Rectal smooth muscle tissue (tissue), 1 donor: Measurements from ENCODE around the gene RAD50.
"Not testable (repeated sequence)": the region's sequence is repeated elsewhere in the genome, so short reads cannot be mapped to it uniquely, and the experiment has no call there.

Experiments used
- H3K27ac ChIP-seq: one replicate; pipeline ENCODE4 v1.7.0; 2013; ENCODE audit warnings: low read depth, low read length, inconsistent platforms
- H3K27me3 ChIP-seq: one replicate; pipeline ENCODE4 v1.7.0; 2013; ENCODE audit warnings: low read length; ENCODE audit not compliant: control insufficient read depth, insufficient read depth
- H3K36me3 ChIP-seq: one replicate; pipeline ENCODE4 v1.7.0; 2013; ENCODE audit warnings: low read length; ENCODE audit not compliant: control insufficient read depth, insufficient read depth
- H3K4me1 ChIP-seq: one replicate; pipeline ENCODE4 v1.7.0; 2013; ENCODE audit warnings: low read length; ENCODE audit not compliant: control insufficient read depth, insufficient read depth
- H3K4me3 ChIP-seq: one replicate; pipeline ENCODE4 v1.7.0; 2013; ENCODE audit warnings: low read length
- H3K9ac ChIP-seq: one replicate; pipeline ENCODE4 v1.7.0; 2013; ENCODE audit warnings: low read length

Gene RAD50

DNA sequence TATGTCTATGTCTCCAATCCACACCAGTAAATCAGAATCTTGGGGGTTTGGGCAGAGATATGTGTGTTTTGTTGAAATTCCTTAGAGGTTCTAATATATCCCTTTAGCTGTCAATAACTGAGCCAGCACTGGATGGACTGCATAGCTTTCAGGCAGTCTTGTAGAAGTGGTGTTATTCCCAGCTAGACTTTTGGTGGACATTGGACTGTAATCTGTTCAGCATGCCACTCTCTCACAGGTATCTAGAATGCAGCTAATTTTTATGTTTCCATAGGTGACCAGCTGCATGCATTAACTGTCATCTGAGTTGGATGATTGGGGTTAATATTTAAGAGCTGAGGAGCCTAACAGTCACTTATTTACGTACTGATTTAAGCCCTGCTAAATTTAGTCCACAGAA lies 56.1 kb downstream of the RAD50 start:
- Histone ChIP-seq H3K9ac (no peak overlapping the region), H3K27ac (no peak overlapping the region), H3K27me3 (no peaks in the 10 kb centered on the region), H3K4me3 (no peak overlapping the region), H3K4me1 (no peaks in the 10 kb centered on the region), H3K36me3 (peaks cover 12% of the 10 kb centered on the region)

DNA sequence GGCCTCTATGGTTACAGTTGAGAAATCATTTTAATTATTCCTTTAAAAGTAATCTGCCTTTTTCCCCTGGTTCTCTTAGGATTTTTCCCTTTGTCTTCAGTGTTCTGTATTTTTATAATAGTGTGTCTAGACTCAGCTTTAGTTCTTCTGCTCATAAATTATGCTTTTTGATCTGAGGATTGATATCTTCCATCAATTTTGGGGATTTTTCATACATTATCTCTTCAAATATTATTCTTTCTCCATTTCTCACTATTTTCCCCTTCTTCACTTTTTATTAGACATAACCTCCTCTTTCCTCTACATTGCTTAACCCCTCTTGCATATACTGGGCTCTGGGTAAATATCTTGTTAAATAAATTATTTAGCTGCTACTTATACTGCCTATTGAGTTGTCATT lies 64.9 kb downstream of the RAD50 start:
- Histone ChIP-seq H3K9ac (no peak overlapping the region), H3K27me3 (no peaks in the 10 kb centered on the region), H3K27ac (no peak overlapping the region), H3K4me3 (no peak overlapping the region), H3K4me1 (no peaks in the 10 kb centered on the region), H3K36me3 (peaks cover 2% of the 10 kb centered on the region)

DNA sequence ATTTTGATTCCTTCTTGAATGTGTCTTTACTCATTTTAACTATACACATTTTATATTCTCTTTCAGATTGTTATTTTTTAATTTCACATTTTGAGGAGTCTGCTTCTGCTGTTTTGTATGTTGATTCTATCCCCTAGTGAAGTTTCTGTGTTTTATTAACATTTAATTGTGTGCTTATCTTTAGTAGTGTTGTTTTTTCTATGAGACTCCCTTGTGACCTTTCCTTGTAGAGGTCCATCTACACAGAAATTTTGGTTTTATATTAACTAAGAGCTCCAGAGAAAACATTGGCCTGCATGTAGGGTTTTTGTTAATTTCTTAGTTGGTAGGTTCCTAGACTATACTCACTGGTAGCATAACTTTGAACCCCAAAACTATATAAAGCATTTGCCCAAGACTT lies 65.8 kb downstream of the RAD50 start:
- no peaks in the 10 kb centered on the region for H3K27me3 ChIP-seq
- no peaks in the 10 kb centered on the region for H3K4me1 ChIP-seq
- no peak overlapping the region for H3K9ac ChIP-seq
- peaks cover 2% of the 10 kb centered on the region for H3K36me3 ChIP-seq
- H3K27ac ChIP-seq: no peak overlapping the region
- no peak overlapping the region for H3K4me3 ChIP-seq

DNA sequence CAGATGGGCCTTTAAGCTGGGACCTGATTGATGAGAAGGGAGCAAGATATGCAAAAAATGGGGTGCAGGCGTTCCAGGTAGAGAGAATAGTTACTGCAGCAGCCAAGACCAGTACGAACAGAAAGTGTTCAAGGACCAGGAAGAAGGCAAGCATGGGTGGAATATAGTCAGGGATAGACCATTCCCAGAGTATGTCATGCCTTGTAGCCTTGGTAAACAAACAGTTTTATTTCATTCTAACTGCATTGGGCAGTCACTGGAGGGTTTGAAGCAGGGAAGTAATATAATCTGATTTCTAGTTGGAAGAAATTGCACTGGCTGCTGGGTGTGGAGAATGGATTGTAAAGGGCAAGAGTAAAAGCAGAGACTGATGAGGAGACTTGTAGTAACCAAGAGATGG lies 70.7 kb downstream of the RAD50 start:
- H3K4me3 ChIP-seq: no peak overlapping the region
- H3K9ac ChIP-seq: no peak overlapping the region
- H3K36me3 ChIP-seq: peaks cover 5% of the 10 kb centered on the region

DNA sequence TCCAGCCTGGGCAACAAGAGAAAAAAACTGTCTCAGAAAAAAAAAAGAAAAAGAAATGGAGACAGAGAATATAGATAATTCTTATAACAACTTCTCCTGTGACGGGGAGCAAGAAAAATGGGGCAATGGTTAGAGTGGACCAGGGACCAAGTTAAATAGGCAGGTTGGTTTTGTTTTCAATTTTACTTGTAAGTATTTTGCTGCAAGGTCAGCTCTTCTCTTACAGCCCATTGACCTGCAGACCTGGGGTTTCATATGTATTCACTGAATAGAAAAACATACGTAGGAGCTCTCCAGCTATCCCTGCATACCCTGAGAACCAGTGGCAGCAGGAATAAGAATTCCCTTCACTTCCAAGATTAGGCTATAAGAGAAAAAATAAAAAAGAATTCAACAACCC lies 72.0 kb downstream of the RAD50 start:
- Histone ChIP-seq H3K4me3 (no peak overlapping the region), H3K27ac (no peak overlapping the region), H3K4me1 (no peaks in the 10 kb centered on the region), H3K36me3 (peaks cover 5% of the 10 kb centered on the region), H3K27me3 (no peaks in the 10 kb centered on the region), H3K9ac (no peak overlapping the region)

More for the DNA sequence above, 70.7 kb downstream of the RAD50 start:
- H3K27me3 ChIP-seq: no peaks in the 10 kb centered on the region
- no peak overlapping the region for H3K27ac ChIP-seq
- no peaks in the 10 kb centered on the region for H3K4me1 ChIP-seq

DNA sequence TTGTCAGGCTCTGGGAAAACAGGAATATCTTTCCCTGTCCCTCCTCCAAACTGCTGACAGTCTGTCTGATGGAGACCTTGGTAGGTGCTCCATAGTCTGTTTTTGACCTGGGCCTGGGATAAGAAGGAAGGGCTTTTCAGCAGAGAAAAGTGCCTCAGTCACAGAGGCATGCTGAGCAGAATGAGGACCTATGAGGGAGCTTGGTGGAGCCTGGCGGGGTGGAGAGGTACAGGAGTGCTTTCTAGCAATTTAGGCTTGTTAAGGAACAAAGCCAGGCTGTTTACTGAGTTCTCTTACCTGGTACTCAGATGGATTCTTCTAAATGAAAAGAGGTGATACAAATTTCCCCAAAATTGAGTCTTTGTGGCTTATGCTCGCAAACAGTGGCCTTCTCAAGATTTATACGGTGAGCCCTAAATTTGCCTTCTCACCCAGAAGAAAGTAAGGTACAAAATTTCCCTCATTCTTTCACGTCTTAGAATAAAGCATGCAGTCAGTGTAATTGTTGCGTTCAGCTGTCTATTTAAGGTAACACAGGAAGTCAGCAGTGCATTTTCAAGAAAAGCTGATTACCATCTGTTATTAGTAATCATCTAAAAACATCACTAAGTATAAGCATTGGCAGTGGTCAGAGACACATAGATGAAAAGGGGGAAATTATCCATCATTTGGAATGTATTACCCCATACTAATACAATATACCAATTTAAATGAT lies 72.6 kb downstream of the RAD50 start:
- Histone ChIP-seq H3K27me3 (no peaks in the 10 kb centered on the region), H3K36me3 (peaks cover 5% of the 10 kb centered on the region), H3K9ac (no peak overlapping the region), H3K4me3 (no peak overlapping the region), H3K4me1 (no peaks in the 10 kb centered on the region), H3K27ac (no peak overlapping the region)

DNA sequence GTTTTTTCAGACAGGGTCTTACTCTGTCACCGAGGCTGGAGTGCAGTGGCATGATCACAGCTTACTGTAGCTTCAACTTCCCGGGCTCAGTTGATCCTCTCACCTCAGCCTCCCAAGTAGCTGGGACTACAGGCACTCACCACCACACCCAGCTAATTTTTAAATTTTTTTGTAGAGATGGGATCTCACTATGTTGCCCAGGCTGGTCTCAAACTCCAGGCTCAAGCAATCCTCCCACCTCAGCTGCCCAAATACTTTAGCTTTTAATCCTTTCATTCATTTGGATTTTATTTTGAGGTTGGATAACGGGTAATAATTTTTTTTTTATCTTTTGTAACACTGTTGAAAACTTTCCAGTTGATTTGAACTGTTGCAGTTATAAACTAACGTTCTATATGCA lies 76.8 kb downstream of the RAD50 start:
- H3K27ac ChIP-seq, H3K4me3 ChIP-seq, H3K9ac ChIP-seq, H3K4me1 ChIP-seq, H3K27me3 ChIP-seq: not testable (repeated sequence)
- peaks cover 18% of the 10 kb centered on the region for H3K36me3 ChIP-seq

DNA sequence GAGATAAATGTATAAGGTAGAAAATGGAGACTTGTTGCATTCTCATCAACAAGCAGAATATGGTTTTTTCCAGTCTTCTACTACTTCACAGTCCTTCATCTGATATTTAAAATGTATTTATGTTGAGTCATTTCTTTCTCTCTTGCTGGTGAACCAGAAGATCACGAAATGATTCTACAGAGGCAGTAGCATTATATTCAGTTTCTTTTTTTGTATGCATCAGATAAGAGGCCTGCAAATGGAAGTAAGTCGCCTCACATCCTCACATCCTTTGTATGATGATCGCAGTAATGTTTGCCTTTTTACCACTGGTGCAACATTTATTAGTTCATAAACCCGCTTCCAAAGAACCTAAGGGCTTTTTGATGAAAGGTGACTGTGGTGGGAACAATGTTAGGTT lies 79.1 kb downstream of the RAD50 start:
- H3K4me1 ChIP-seq: no peaks in the 10 kb centered on the region

DNA sequence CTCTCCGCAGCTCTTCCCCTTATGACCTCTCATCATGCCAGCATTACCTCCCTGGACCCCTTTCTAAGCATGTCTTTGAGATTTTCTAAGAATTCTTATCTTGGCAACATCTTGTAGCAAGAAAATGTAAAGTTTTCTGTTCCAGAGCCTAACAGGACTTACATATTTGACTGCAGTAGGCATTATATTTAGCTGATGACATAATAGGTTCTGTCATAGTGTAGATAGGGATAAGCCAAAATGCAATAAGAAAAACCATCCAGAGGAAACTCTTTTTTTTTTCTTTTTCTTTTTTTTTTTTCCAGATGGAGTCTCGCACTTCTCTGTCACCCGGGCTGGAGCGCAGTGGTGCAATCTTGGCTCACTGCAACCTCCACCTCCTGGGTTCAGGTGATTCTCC lies 80.5 kb downstream of the RAD50 start:
- Histone ChIP-seq H3K27me3 (no peaks in the 10 kb centered on the region), H3K4me1 (no peaks in the 10 kb centered on the region), H3K27ac (no peak overlapping the region), H3K9ac (no peak overlapping the region), H3K4me3 (no peak overlapping the region), H3K36me3 (peaks cover 22% of the 10 kb centered on the region)

More for the DNA sequence above, 79.1 kb downstream of the RAD50 start:
- Histone ChIP-seq H3K27me3 (no peaks in the 10 kb centered on the region), H3K27ac (no peak overlapping the region), H3K36me3 (peaks cover 22% of the 10 kb centered on the region), H3K9ac (no peak overlapping the region), H3K4me3 (no peak overlapping the region)

DNA sequence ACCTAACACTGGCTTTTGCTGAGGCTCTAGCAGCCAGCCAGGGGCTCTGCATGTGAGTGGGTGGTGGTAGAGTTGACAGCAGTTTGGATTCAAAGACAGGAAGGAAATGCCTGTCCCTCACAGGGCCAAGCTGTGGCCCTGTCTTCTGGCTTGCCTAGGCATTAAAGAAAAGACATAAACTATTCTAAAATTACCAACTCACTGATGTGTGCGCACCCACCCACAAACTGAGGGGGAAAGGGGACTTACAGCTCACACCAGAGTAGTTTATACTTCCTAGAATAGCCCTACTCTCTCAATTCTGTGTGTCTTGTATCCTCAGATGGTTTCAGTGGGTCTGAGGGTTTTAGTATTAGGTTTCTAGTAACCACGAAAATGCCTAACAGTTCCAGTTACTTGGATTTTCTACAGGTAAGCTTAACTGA lies 82.9 kb downstream of the RAD50 start:
- peaks cover 22% of the 10 kb centered on the region for H3K36me3 ChIP-seq

DNA sequence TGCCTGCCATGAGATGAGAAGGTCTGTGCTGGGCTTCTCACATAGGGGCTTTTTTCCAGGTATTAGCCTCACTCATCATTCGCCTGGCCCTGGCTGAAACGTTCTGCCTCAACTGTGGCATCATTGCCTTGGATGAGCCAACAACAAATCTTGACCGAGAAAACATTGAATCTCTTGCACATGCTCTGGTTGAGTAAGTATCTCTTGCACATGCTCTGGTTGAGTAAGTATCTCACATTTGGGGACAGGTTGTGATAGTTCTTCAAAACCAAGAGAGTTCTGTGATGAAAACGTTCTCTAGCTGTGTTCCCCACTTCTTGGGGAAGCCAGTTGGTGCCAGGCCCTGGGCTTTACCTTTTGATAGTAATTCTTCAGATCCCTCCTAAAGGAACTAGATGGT lies 83.8 kb downstream of the RAD50 start:
- H3K27me3 ChIP-seq: no peaks in the 10 kb centered on the region
- H3K36me3 ChIP-seq: peaks cover 22% of the 10 kb centered on the region
- no peak overlapping the region for H3K9ac ChIP-seq
- no peak overlapping the region for H3K27ac ChIP-seq
- no peaks in the 10 kb centered on the region for H3K4me1 ChIP-seq
- H3K4me3 ChIP-seq: no peak overlapping the region

More for the DNA sequence above, 82.9 kb downstream of the RAD50 start:
- Histone ChIP-seq H3K4me3 (no peak overlapping the region), H3K27ac (no peak overlapping the region), H3K27me3 (no peaks in the 10 kb centered on the region), H3K9ac (no peak overlapping the region), H3K4me1 (no peaks in the 10 kb centered on the region)

DNA sequence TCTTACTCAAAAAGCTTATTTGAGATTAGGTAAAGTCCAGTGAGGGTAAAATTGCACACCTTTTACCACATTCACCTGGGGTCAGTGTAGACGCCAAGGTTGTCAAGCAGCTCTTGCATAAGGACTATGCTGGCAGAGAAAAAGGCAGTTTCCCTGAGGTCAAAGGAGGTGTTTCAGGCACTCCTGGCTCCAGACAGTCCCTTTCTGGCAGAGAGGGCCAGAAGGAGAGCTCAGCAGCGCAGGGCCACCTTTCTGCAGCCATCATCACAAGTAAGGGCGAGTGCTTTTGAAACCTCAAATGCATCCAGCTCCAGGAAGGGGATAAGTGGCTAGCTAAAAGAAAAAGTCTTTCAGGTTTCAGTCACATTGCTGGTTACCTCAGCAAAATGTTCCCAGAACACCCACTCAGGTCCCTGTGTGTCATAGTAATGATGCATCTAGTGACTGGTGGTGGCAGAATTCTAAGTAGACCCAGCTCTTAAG lies 84.5 kb downstream of the RAD50 start:
- no peak overlapping the region for H3K9ac ChIP-seq
- H3K4me1 ChIP-seq: no peaks in the 10 kb centered on the region
- peaks cover 22% of the 10 kb centered on the region for H3K36me3 ChIP-seq
- H3K27ac ChIP-seq: no peak overlapping the region
- no peaks in the 10 kb centered on the region for H3K27me3 ChIP-seq
- no peak overlapping the region for H3K4me3 ChIP-seq

DNA sequence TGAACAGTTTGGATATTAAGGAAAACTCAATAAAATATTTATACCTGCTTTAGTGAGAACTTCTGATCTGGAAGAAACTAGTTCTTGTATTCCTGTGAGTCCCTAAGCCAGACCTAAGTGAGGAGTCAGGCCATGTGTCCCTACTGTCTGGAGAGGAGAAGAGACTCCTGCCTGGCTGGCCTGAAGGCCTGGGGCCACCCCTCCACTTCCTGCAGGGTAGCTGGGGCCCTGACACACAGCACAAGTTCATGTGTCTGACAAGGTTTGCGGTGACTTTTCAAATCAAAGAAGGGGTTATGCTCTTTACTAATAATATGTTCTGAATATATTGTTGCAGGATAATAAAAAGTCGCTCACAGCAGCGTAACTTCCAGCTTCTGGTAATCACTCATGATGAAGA lies 85.1 kb downstream of the RAD50 start:
- H3K4me3 ChIP-seq: no peak overlapping the region
- H3K27ac ChIP-seq: no peak overlapping the region
- no peaks in the 10 kb centered on the region for H3K27me3 ChIP-seq
- H3K9ac ChIP-seq: no peak overlapping the region
- no peaks in the 10 kb centered on the region for H3K4me1 ChIP-seq
- peaks cover 20% of the 10 kb centered on the region for H3K36me3 ChIP-seq
